Small intestine (tissue), 7 donors: ENCODE results near the gene CAPN14. TPM values are rescaled to one million over a fixed set of nuclear protein-coding genes. Genes with fewer than 3 reads are reported as not detected.
"Not testable (repeated sequence)": the region's sequence is repeated elsewhere in the genome, so short reads cannot be mapped to it uniquely, and the experiment has no call there.

Experiments used
- DNase-seq, 2 donors: peaks; one replicate each; pipeline versions ENCODE4 v3.0.0 to v3.0.0-alpha.2; 2013
- FAIRE-seq: peaks from 2 replicates; lab custom pipeline; 2012; peaks lifted over from hg19 to GRCh38; lab: Jason Lieb, UNC
- H3K27ac ChIP-seq, 3 donors: one replicate each; pipeline ENCODE4 v1.5.1; 2013; ENCODE audit warnings: low read length in 2 of 3, mild to moderate bottlenecking in 2 of 3, control low read depth in 1 of 3, inconsistent platforms in 1 of 3, low read depth in 1 of 3, moderate library complexity in 1 of 3
- H3K27me3 ChIP-seq, 3 donors: one replicate each; pipeline ENCODE4 v1.6.1; 2013; ENCODE audit warnings: low read length in 3 of 3, inconsistent platforms in 1 of 3; ENCODE audit not compliant: control insufficient read depth in 3 of 3, insufficient read depth in 3 of 3
- H3K36me3 ChIP-seq, 3 donors: one replicate each; pipeline ENCODE4 v1.6.1; 2013; ENCODE audit warnings: low read length in 3 of 3, inconsistent platforms in 1 of 3, low read depth in 1 of 3, mild to moderate bottlenecking in 1 of 3, moderate library complexity in 1 of 3; ENCODE audit not compliant: control insufficient read depth in 3 of 3, insufficient read depth in 2 of 3
- H3K4me1 ChIP-seq, 3 donors: one replicate each; pipeline ENCODE4 v1.6.1; 2013; ENCODE audit warnings: low read length in 2 of 3, inconsistent platforms in 1 of 3, low read depth in 1 of 3, mild to moderate bottlenecking in 1 of 3, moderate library complexity in 1 of 3; ENCODE audit not compliant: control insufficient read depth in 3 of 3, insufficient read depth in 2 of 3
- H3K4me3 ChIP-seq, 3 donors: one replicate each; pipeline ENCODE4 v1.5.1; 2013; ENCODE audit warnings: low read length in 3 of 3, control low read depth in 1 of 3, inconsistent platforms in 1 of 3, low read depth in 1 of 3, mild to moderate bottlenecking in 1 of 3, moderate library complexity in 1 of 3
- H3K9me3 ChIP-seq, 2 donors: one replicate each; pipeline ENCODE4 v1.6.1; 2013; ENCODE audit warnings: low read depth in 1 of 2, low read length in 1 of 2; ENCODE audit not compliant: control insufficient read depth in 2 of 2, insufficient read depth in 1 of 2
- WGBS, 3 donors: extraction: QIAGEN DNeasy Blood & Tissue Kit; methylation state at CpG; one replicate each; pipeline ENCODE4 v1.1.7; 2013; 5-methylcytosine and 5-hydroxymethylcytosine counted together
- polyA plus RNA-seq, 4 donors: library from polyadenylated mRNA; stranded (reverse) in 3 of 4; unstranded in 1 of 4; fragments of 200-250 nt in 3 of 4; fragments of 120-200 nt in 1 of 4; gene quantifications; one replicate each; pipeline versions ENCODE4 v1.2.1 to v1.2.3, GENCODE V29; 2013
- donor health status: healthy with polysubstance abuse.
- donor health status: control.
- donor health status: control.
- donor health status: Bipolar disorder and iron deficiency.
- donor health status: healthy.

The CAPN14 gene
- polyA plus RNA-seq, 4 donors = 0.06 to 0.15 TPM; not detected in 2

- no peak overlapping the region for H3K4me3 ChIP-seq
- no peaks in the 10 kb centered on the region for H3K27me3 ChIP-seq
- DNase-seq = no peak
- no peak for FAIRE-seq
- 86 to 94% (median 87%) methylated on average over 11 of the region's 11 CpGs for WGBS, 3 donors
- no peak overlapping the region for H3K27ac ChIP-seq
- no peaks in the 10 kb centered on the region for H3K4me1 ChIP-seq
- no peaks in the 10 kb centered on the region for H3K36me3 ChIP-seq
- no peaks in the 10 kb centered on the region for H3K9me3 ChIP-seq
Observed at GRCh38 chr2:31191931-31192330, 25.4 kb downstream of the CAPN14 start.

GRCh38 chr2:31190188-31190587 lies 27.1 kb downstream of the CAPN14 start:
- no peak for DNase-seq
- H3K36me3 ChIP-seq = no peaks in the 10 kb centered on the region
- no peak for FAIRE-seq
- H3K27ac ChIP-seq = no peak overlapping the region
- H3K9me3 ChIP-seq = no peaks in the 10 kb centered on the region
- peaks cover 0 to 4% (median 0%) of the 10 kb centered on the region in 3 donors for H3K27me3 ChIP-seq
- H3K4me1 ChIP-seq = no peaks in the 10 kb centered on the region
- no peak overlapping the region for H3K4me3 ChIP-seq
- WGBS, 3 donors = 69 to 85% (median 71%) methylated on average over 1 of the region's 1 CpG

- Histone ChIP-seq H3K27me3 (peaks cover 0 to 4% (median 0%) of the 10 kb centered on the region in 3 donors), H3K4me3 (no peak overlapping the region), H3K4me1 (no peaks in the 10 kb centered on the region), H3K27ac (no peak overlapping the region), H3K36me3 (no peaks in the 10 kb centered on the region), H3K9me3 (no peaks in the 10 kb centered on the region)
- FAIRE-seq (no peak), DNase-seq (no peak)
- WGBS, 3 donors = 66 to 82% (median 81%) methylated on average over 4 of the region's 4 CpGs
Observed at GRCh38 chr2:31189141-31189540, 28.2 kb downstream of the CAPN14 start.

GRCh38 chr2:31188131-31188530 lies 29.2 kb downstream of the CAPN14 start:
- H3K36me3 ChIP-seq = no peaks in the 10 kb centered on the region
- 56 to 73% (median 69%) methylated on average over 5 of the region's 5 CpGs for WGBS, 3 donors
- H3K27ac ChIP-seq = no peak overlapping the region
- FAIRE-seq (no peak), DNase-seq (no peak)
- H3K27me3 ChIP-seq = peaks cover 0 to 4% (median 0%) of the 10 kb centered on the region in 3 donors
- no peaks in the 10 kb centered on the region for H3K4me1 ChIP-seq
- no peaks in the 10 kb centered on the region for H3K9me3 ChIP-seq
- no peak overlapping the region for H3K4me3 ChIP-seq

GRCh38 chr2:31187166-31187565 lies 30.1 kb downstream of the CAPN14 start:
- Histone ChIP-seq H3K9me3 (no peaks in the 10 kb centered on the region), H3K36me3 (no peaks in the 10 kb centered on the region), H3K4me1 (no peaks in the 10 kb centered on the region), H3K27ac (no peak overlapping the region), H3K27me3 (peaks cover 0 to 4% (median 0%) of the 10 kb centered on the region in 3 donors), H3K4me3 (no peak overlapping the region)
- FAIRE-seq (no peak), DNase-seq (no peak)
- 79 to 93% (median 92%) methylated on average over 4 of the region's 4 CpGs for WGBS, 3 donors

GRCh38 chr2:31183973-31184372 lies 33.3 kb downstream of the CAPN14 start:
- H3K9me3 ChIP-seq, H3K4me3 ChIP-seq, FAIRE-seq, H3K36me3 ChIP-seq, H3K4me1 ChIP-seq, H3K27me3 ChIP-seq, DNase-seq, H3K27ac ChIP-seq: not testable (repeated sequence)
- WGBS, 3 donors = 85 to 95% (median 92%) methylated on average over 7 of the region's 7 CpGs

- DNase-seq (no peak), FAIRE-seq (no peak)
- H3K4me3 ChIP-seq = no peak overlapping the region
- H3K4me1 ChIP-seq = no peaks in the 10 kb centered on the region
- H3K36me3 ChIP-seq = no peaks in the 10 kb centered on the region
- no peaks in the 10 kb centered on the region for H3K9me3 ChIP-seq
- H3K27me3 ChIP-seq = peaks cover 0 to 6% (median 0%) of the 10 kb centered on the region in 3 donors
- no peak overlapping the region for H3K27ac ChIP-seq
- 74 to 87% (median 79%) methylated on average over 10 of the region's 10 CpGs for WGBS, 3 donors
Observed at GRCh38 chr2:31176742-31177141, 40.6 kb downstream of the CAPN14 start.

GRCh38 chr2:31171142-31171541 lies 46.2 kb downstream of the CAPN14 start:
- no peak overlapping the region for H3K4me3 ChIP-seq
- peaks cover 0 to 4% (median 0%) of the 10 kb centered on the region in 3 donors for H3K27me3 ChIP-seq
- H3K27ac ChIP-seq = no peak overlapping the region
- 85 to 90% (median 89%) methylated on average over 4 of the region's 4 CpGs for whole genome bisulfite sequencing, 3 donors
- no peaks in the 10 kb centered on the region for H3K9me3 ChIP-seq
- no peaks in the 10 kb centered on the region for H3K4me1 ChIP-seq
- FAIRE-seq (no peak), DNase-seq (no peak)
- H3K36me3 ChIP-seq = no peaks in the 10 kb centered on the region

GRCh38 chr2:31170071-31170698 lies 47.1 kb downstream of the CAPN14 start:
- no peak overlapping the region for H3K4me3 ChIP-seq
- WGBS, 3 donors = 0% methylated on average over 4 of the region's 4 CpGs
- H3K27me3 ChIP-seq = peaks cover 0 to 4% (median 0%) of the 10 kb centered on the region in 3 donors
- peak; percentile 64 to 69 for DNase-seq
- no peaks in the 10 kb centered on the region for H3K9me3 ChIP-seq
- no peaks in the 10 kb centered on the region for H3K4me1 ChIP-seq
- H3K36me3 ChIP-seq = no peaks in the 10 kb centered on the region
- no peak for FAIRE-seq
- H3K27ac ChIP-seq = no peak overlapping the region
